ENCODE measurements around the gene TLX3.
"Not testable (repeated sequence)": the region's sequence is repeated elsewhere in the genome, so short reads cannot be mapped to it uniquely, and the experiment has no call there.

The TLX3 gene

GRCh38 chr5:171272996-171273970, 35.8 kb upstream of the TLX3 start:
- TF ChIP-seq Cebpa-rat (IDR thresholded peaks at IDR 0.05), result no peak
- no peaks in the 10 kb centered on the region for H3K9me3 ChIP-seq
- H3K4me1 ChIP-seq, result no peaks in the 10 kb centered on the region
- H3K9ac ChIP-seq, result no peak overlapping the region
- H3K4me2 ChIP-seq, result no peak overlapping the region
- no peaks in the 10 kb centered on the region for H4K20me1 ChIP-seq
- H3K27ac ChIP-seq, result no peak overlapping the region
- H3K27me3 ChIP-seq, result no peaks in the 10 kb centered on the region
- no peaks in the 10 kb centered on the region for H3K36me3 ChIP-seq
- no peak overlapping the region for H3K4me3 ChIP-seq

- no peak for TF ChIP-seq Cebpa-rat (IDR thresholded peaks at IDR 0.05)
- Histone ChIP-seq H3K27me3 (no peaks in the 10 kb centered on the region), H3K9me3 (no peaks in the 10 kb centered on the region), H3K4me1 (no peaks in the 10 kb centered on the region), H4K20me1 (no peaks in the 10 kb centered on the region), H3K36me3 (no peaks in the 10 kb centered on the region), H3K27ac (no peak overlapping the region), H3K9ac (no peak overlapping the region), H3K4me2 (no peak overlapping the region), H3K4me3 (no peak overlapping the region)
Measured at GRCh38 chr5:171275841-171276544, 33.1 kb upstream of the TLX3 start.

- Histone ChIP-seq H3K27ac (no peak overlapping the region), H3K4me2 (no peak overlapping the region), H3K9ac (no peak overlapping the region), H3K27me3 (no peaks in the 10 kb centered on the region), H3K9me3 (no peaks in the 10 kb centered on the region), H4K20me1 (no peaks in the 10 kb centered on the region), H3K4me1 (no peaks in the 10 kb centered on the region), H3K4me3 (no peak overlapping the region), H3K36me3 (no peaks in the 10 kb centered on the region)
- TF ChIP-seq Cebpa-rat (IDR thresholded peaks at IDR 0.05), result no peak
Measured at GRCh38 chr5:171283753-171284152, 25.3 kb upstream of the TLX3 start.

GRCh38 chr5:171285465-171285864, 23.6 kb upstream of the TLX3 start:
- H3K36me3 ChIP-seq, result no peaks in the 10 kb centered on the region
- no peaks in the 10 kb centered on the region for H3K27me3 ChIP-seq
- no peak for TF ChIP-seq Cebpa-rat (IDR thresholded peaks at IDR 0.05)
- H3K4me2 ChIP-seq, result no peak overlapping the region
- no peaks in the 10 kb centered on the region for H3K9me3 ChIP-seq
- no peak overlapping the region for H3K27ac ChIP-seq
- H3K4me3 ChIP-seq, result no peak overlapping the region
- H3K9ac ChIP-seq, result no peak overlapping the region
- no peaks in the 10 kb centered on the region for H3K4me1 ChIP-seq
- no peaks in the 10 kb centered on the region for H4K20me1 ChIP-seq

GRCh38 chr5:171288066-171288465, 21.0 kb upstream of the TLX3 start:
- no peaks in the 10 kb centered on the region for H3K4me1 ChIP-seq
- no peaks in the 10 kb centered on the region for H4K20me1 ChIP-seq
- H3K9me3 ChIP-seq, result no peaks in the 10 kb centered on the region
- no peak overlapping the region for H3K4me2 ChIP-seq
- no peaks in the 10 kb centered on the region for H3K36me3 ChIP-seq
- H3K27ac ChIP-seq, result no peak overlapping the region
- no peak overlapping the region for H3K9ac ChIP-seq
- H3K4me3 ChIP-seq, result no peak overlapping the region
- no peak for TF ChIP-seq Cebpa-rat (IDR thresholded peaks at IDR 0.05)
- no peaks in the 10 kb centered on the region for H3K27me3 ChIP-seq

- H3K4me1 ChIP-seq, result no peaks in the 10 kb centered on the region
- no peaks in the 10 kb centered on the region for H3K9me3 ChIP-seq
- H3K4me2 ChIP-seq, result no peak overlapping the region
- H3K9ac ChIP-seq, result no peak overlapping the region
- H3K27me3 ChIP-seq, result no peaks in the 10 kb centered on the region
- no peak overlapping the region for H3K27ac ChIP-seq
- no peaks in the 10 kb centered on the region for H4K20me1 ChIP-seq
- no peaks in the 10 kb centered on the region for H3K36me3 ChIP-seq
- no peak for TF ChIP-seq Cebpa-rat (IDR thresholded peaks at IDR 0.05)
- no peak overlapping the region for H3K4me3 ChIP-seq
Measured at GRCh38 chr5:171291371-171291770, 17.7 kb upstream of the TLX3 start.

- Histone ChIP-seq H3K9me3 (no peaks in the 10 kb centered on the region), H3K4me3 (no peak overlapping the region), H3K4me1 (no peaks in the 10 kb centered on the region), H3K4me2 (no peak overlapping the region), H3K9ac (no peak overlapping the region), H3K27ac (no peak overlapping the region), H4K20me1 (no peaks in the 10 kb centered on the region), H3K27me3 (no peaks in the 10 kb centered on the region), H3K36me3 (no peaks in the 10 kb centered on the region)
- no peak for TF ChIP-seq Cebpa-rat (IDR thresholded peaks at IDR 0.05)
Measured at GRCh38 chr5:171295299-171295698, 13.7 kb upstream of the TLX3 start.

GRCh38 chr5:171295801-171296200, 13.2 kb upstream of the TLX3 start:
- H4K20me1 ChIP-seq, result no peaks in the 10 kb centered on the region
- H3K4me2 ChIP-seq, result no peak overlapping the region
- no peaks in the 10 kb centered on the region for H3K9me3 ChIP-seq
- no peak overlapping the region for H3K27ac ChIP-seq
- no peak for TF ChIP-seq Cebpa-rat (IDR thresholded peaks at IDR 0.05)
- no peaks in the 10 kb centered on the region for H3K36me3 ChIP-seq
- no peaks in the 10 kb centered on the region for H3K27me3 ChIP-seq
- no peak overlapping the region for H3K9ac ChIP-seq
- H3K4me1 ChIP-seq, result no peaks in the 10 kb centered on the region
- H3K4me3 ChIP-seq, result no peak overlapping the region

GRCh38 chr5:171297941-171298340, 11.1 kb upstream of the TLX3 start:
- H3K36me3 ChIP-seq, H3K4me1 ChIP-seq, H3K9me3 ChIP-seq, H3K4me2 ChIP-seq, H3K9ac ChIP-seq, H3K4me3 ChIP-seq, H3K27me3 ChIP-seq, H3K27ac ChIP-seq, H4K20me1 ChIP-seq: not testable (repeated sequence)

GRCh38 chr5:171299228-171299627, 9.8 kb upstream of the TLX3 start:
- no peaks in the 10 kb centered on the region for H3K27me3 ChIP-seq

More at GRCh38 chr5:171299228-171299627, 9.8 kb upstream of the TLX3 start:
- H3K4me2 ChIP-seq, result no peak overlapping the region
- TF ChIP-seq Cebpa-rat (IDR thresholded peaks at IDR 0.05), result no peak
- no peaks in the 10 kb centered on the region for H3K4me1 ChIP-seq
- H4K20me1 ChIP-seq, result no peaks in the 10 kb centered on the region
- H3K9ac ChIP-seq, result no peak overlapping the region
- no peak overlapping the region for H3K4me3 ChIP-seq
- no peak overlapping the region for H3K27ac ChIP-seq
- no peaks in the 10 kb centered on the region for H3K36me3 ChIP-seq
- no peaks in the 10 kb centered on the region for H3K9me3 ChIP-seq
